GM12864 (cell line): ENCODE results near the gene PI3.
"Not testable (repeated sequence)": the region's sequence is repeated elsewhere in the genome, so short reads cannot be mapped to it uniquely, and the experiment has no call there.

ENCODE experiments used
- DNase-seq: peaks from one replicate; pipeline ENCODE4 v3.0.0-alpha.2; 2011; ENCODE audit warnings: low read depth
- H3K4me3 ChIP-seq: 2 replicates; pipeline ENCODE4 v1.5.1; 2011; ENCODE audit warnings: mild to moderate bottlenecking, low read depth, low read length, control low read depth
- CTCF ChIP-seq: IDR thresholded peaks from 2 replicates; pipeline ENCODE4 v1.5.1; 2011; ENCODE audit warnings: low read depth, mild to moderate bottlenecking, moderate library complexity, low read length, control low read depth, inconsistent platforms; ENCODE audit errors: missing control alignments

PI3 gene

DNA sequence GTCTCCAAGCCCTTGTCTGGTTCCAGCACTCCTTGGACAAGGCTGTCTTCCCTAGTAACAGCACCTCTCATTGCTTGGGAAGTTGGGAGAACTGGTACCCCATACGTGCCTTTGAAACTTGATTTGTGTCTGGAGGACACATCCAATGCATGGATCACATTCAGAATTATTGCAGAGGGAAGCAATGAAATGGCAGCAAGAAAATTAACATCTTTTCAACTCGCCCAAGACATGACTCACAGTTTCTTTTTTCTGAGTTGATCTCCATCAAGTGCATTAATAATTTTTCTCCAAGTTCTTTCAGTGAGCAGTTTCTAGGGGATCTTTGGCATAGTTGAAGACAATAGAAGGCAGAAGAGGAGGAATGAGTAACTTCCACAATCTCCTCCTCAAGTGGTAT, 22.3 kb upstream of the PI3 start:
- H3K4me3 ChIP-seq: no peak overlapping the region
- no peak for DNase-seq
- no peak for TF ChIP-seq CTCF

DNA sequence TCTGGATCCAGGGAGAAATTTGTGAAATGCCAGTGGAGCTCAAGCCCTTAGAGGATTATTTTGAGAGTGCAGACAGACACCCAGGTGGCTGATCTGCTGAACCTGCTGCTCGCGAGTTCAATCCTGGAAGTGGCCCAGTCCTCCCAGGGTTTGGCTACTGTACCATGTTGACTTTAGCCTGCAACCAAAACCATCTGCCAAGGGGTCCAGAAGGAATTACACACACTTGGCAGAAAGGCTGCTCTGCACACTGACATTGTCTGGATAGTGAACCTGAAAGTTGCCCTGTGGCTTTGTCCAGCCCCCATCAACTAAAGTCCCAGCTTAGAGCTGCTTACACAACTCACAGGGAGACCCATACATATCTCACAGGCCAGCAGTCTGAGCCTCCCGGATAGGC, 21.6 kb upstream of the PI3 start:
- DNase-seq: no peak
- no peak for TF ChIP-seq CTCF
- H3K4me3 ChIP-seq: no peak overlapping the region

DNA sequence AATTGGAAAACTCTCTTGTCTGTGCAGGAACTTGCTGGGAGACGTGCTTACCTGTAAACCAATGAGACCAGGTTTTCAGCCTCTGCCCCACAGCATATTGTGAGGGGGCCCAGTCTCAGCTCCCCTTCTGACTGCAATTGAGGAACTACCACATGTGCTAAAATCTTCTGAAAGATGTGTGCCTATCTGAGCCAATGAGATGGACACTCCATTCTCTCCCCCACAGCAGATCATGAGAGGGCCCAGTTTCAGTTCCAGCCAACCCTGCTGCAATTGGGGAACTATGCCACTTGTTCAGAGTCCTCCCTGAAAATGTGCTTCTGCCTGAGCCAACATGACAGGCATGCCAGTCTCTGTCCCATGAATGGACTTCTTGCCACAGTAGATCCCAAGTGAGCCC, 20.9 kb upstream of the PI3 start:
- no peak for TF ChIP-seq CTCF
- H3K4me3 ChIP-seq: no peak overlapping the region
- peak; percentile 3 for DNase-seq

GRCh38 chr20:45154183-45154582, 20.5 kb upstream of the PI3 start:
- TF ChIP-seq CTCF: no peak
- no peak for DNase-seq
- no peak overlapping the region for H3K4me3 ChIP-seq

DNA sequence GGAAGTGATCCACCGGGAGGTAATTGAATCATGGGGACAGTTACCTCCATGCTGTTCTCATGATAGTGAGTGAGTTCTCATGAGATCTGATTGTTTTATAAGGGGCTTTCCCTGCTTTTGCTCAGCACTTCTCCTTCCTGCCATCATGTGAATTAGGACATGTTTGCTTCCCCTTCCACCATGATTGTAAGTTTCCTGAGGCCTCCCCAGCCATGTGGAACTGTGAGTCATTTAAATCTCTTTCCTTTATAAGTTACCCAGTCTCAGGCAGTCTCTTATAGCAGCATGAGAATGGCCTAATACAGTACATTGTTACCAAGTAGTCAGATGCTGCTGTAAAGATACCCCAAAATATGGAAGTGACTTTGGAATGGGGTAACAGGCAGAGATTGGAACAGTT, 19.9 kb upstream of the PI3 start:
- DNase-seq, H3K4me3 ChIP-seq: not testable (repeated sequence)

DNA sequence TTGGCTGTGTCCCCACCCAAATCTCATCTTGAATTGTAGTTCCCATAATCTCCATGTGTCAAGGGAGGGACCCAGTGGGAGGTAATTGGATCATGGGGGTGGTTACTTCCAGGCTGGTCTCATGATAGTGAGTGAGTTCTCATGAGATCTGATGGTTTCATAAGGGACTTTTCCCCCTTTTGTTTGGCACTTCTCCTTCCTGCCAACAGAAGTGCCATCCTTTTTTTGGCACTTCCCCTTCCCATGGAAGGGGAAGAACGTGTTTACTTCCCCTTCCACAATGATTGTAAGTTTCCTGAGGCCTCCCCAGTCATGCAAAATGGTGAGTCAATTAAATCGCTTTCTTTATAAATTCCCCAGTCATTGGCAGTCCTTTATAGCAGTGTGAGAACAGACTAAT, 18.0 kb upstream of the PI3 start:
- DNase-seq: no peak
- TF ChIP-seq CTCF: no peak
- H3K4me3 ChIP-seq: no peak overlapping the region

DNA sequence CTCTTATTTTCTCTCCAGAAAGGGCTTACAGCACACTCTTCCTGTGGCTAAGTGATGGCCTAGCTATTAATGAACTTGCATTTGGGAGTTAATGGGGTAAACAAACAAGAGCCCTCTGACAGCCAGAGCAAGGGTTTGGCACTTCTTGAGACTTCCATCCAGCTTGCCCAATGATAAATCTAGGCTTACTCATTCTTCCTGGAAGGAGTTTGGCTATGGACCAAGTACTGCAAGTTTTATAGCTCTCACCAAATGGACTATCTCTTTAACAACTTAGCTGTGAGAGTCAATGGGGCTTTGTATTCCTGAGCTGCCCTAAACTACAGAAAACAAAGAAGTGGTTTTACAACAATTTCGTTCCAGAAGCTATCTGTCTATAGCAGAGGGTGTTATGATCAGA, 16.7 kb upstream of the PI3 start:
- no peak for TF ChIP-seq CTCF
- no peak for DNase-seq
- no peak overlapping the region for H3K4me3 ChIP-seq
